ENCODE measurements around the gene EIF4G3.
"Not testable (repeated sequence)": the region's sequence is repeated elsewhere in the genome, so short reads cannot be mapped to it uniquely, and the experiment has no call there.

Gene EIF4G3

DNA sequence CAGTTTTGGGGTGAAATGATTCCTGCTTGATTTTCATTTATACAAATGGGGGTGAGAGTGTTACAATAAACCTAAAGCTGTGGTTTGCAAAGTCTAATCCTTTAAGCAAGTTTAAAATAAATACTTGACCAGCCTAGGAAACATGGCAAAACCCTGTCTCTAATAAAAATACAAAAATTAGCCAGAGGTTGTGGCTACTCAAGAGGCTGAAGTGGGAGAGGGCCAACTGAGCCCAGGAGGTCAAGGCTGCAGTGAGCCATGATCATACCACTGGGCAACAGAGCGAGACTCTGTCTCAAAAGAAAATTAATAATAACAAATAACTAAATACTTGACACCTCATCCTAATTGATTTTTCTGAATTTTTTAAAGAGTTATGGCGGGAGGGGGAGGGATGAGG lies 110.8 kb downstream of the EIF4G3 start:
- no peak for DNase-seq

DNA sequence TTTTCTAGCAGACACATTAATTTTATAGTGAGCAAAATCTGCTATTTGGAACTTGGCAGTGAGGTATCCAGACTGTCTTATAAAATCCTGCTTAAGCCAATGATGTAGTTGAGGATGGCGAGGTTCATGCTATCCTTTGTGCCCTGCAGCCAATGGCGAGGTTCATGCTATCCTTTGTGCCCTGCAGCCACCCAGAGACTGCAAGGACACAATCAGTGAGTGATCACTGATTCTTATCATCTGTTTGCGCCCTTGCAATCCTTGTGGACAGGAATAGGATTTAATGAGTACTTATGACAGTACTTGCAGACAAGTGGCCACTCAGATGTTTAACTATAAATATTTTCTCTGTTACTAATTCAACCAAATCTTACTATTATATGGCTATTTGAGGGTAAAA lies 112.6 kb downstream of the EIF4G3 start:
- DNase-seq, result no peak

DNA sequence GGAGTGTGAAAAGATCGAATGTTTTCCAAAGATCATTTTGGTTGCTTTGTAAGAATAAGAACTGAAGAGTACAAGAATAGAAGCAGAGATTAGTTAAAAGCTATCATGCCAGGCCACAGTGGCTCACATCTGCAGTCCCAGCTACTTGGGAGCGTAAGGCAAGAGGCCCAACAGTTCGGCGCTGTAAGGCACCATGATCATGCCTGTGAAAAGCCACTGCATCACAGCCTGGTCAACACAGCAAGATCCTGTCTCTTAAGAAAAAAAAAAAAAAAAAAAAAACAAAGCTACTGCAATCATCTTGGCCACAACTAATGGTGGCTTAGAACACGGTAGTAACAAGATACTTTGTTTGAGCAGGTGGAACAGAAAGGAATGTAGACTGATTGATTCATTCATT lies 116.2 kb downstream of the EIF4G3 start:
- no peak for DNase-seq

DNA sequence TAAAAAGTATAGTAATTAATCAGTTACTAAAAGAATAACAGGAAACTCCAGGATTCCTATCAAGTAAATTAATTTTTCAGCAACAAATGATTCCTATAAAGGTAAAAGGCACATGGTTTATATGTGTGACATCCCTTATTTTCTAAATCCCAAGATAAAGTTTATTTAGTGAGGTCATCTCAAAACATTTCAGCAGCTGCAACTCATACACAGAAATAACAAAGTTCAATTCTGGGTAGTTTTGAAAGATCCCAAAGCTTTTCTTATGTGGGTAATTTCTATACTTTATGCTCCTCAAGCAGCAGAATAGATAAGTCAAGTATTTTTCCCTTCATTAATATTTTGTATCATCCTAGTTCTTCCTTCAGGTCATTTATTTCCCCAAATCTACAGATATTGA lies 117.7 kb downstream of the EIF4G3 start:
- no peak for DNase-seq

DNA sequence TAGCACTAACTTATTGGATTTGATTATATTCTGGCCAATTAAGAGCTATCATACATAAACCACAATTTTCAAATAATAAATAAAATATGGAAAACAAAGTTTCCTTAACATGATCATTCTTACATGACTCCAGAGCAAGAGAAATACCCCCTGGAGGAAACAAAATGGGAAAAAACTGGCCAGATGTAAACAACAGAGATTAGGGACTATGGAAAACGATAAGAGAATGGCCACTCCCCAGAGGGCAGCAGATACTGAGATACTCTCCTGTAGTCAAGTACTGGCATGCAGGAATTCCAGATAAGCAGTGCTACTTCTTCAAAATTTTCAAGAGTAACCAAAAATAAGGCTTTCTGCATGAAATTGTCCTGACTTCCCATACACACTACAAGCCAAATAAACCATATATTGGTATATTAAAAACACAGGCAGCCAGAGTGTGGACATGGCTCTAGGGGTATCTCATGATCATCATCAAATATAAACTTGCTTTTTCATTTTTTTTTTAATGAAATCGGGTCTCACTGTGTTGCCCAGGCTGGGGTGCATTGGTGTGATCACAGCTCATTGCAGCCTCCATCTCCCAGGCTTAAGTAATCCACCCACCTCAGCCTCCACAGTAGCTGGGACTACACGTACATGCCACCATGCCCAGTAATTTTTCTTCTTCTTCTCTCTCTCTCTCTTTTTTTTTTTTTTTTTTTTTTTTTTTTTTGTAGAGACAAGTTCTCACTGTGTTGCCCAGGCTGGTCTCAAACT lies 118.5 kb downstream of the EIF4G3 start:
- DNase-seq, result no peak

DNA sequence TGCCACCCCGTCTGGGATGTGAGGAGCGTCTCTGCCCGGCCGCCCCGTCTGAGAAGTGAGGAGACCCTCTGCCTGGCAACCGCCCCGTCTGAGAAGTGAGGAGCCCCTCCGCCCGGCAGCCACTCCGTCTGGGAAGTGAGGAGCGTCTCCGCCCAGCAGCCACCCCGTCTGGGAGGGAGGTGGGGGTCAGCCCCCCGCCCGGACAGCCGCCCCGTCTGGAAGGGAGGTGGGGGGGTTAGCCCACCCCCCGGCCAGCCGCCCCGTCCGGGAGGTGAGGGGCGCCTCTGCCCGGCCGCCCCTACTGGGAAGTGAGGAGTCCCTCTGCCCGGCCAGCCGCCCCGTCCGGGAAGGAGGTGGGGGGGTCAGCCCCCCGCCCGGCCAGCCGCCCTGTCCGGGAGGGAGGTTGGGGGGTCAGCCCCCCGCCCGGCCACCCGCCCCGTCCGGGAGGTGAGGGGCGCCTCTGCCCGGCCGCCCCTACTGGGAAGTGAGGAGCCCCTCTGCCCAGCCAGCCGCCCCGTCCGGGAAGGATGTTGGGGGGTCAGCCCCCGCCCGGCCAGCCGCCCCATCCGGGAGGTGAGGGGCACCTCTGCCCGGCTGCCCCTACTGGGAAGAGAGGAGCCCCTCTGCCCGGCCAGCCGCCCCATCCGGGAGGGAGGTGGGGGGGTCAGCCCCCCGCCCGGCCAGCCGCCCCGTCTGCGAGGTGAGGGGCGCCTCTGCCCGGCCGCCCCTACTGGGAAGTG lies 123.3 kb downstream of the EIF4G3 start:
- not testable (repeated sequence) for DNase-seq

DNA sequence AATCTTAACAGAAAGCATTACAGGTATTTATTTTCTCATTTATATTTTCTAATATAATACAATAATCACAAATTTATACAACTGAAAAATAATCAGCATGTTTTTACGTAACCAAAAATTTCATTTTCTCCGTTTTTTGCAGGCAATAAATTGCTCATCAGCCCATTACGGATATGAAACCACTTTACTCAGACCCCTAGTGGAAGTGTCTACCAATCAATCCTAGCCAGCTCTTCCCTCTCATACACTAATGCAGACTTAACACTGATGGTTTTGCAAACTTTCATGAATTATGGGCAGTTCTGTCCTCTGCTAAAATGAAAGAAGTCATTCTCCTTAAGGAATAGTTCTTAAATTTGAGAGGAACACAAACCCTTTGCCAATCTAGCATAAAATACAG lies 124.7 kb downstream of the EIF4G3 start:
- no peak for DNase-seq

DNA sequence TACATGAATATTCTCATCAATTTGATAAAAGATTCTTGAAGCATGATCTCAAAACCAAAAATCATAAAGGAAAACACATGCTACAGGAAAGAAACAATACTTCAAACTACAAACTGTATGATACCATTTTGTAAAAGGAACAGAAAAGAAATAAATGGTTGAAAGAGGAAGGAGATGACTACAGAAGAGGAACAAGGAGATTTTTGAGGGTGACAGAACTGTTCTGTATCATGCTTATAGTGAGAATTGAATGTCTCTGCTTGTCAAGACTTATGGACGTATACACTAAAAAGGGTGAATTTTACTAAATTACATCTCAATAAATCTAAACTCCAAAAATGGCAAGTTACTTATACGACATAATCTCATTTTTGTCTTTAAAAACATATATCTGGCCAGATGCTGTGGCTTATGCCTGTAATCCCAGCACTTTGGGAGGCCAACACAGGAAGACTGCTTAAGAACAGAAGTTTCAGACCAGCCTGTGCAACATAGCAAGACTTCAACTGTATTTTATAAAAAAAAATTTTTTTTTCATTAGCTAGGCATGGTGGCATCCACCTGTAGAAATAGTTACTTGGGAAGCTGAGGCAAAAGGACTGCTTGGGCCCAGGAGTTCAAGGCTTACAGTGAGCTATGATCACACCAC lies 125.4 kb downstream of the EIF4G3 start:
- DNase-seq, result no peak

DNA sequence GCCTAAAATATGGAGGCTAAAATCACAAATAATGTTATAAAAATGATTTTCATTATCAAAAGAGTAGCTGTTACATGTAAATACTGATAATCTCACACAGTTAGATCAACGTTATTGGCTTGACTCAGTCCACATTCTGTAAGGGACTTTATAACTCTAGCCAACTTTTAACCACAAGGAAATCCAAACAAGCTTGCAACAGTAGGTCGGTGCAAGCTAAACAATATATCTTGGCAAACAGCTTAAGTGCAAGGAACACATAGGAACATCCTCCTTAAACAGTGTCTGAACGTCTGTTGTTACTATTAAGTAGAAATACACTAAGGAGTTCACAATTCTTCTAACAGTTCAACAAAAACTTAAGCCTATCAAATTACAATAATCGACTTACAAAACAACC lies 126.7 kb downstream of the EIF4G3 start:
- no peak for DNase-seq

DNA sequence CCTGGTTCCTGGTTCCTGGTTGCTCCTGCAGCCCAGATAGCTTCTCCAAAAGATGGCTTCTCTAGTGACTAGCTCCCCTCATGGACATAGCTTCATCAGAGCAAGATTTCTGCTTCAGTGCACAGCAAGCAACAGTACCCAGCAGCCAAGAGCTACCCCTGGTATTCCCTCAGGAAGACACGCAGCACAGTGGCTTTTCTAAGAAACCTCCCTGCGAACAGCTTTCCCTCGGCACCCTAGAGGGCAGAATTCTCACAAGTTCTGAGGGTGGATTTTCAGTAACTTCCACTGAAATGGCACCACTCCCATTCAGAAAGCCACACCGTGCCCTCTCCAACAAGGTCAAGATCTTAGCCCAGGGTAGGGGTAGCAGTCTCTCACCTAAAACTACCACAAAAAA lies 128.2 kb downstream of the EIF4G3 start:
- DNase-seq, result no peak

DNA sequence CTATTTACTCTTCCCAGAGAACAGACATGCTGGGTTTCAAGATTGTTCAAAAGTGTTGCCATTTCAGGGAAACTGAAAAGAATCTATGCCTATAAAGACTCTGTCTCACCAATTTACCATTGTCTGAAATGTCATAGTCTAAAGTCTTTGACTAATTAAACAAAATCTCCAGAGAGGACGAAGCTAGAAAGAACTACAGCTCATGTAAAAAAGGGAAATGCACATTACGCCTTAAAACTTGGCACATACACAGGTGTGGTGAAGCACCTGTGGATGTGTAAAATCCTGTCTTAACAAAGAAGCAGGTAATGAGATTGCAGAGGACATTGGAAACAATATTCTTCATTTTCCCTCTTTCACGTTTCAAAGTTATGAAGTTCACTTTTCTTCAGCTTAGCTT lies 130.6 kb downstream of the EIF4G3 start:
- no peak for DNase-seq

DNA sequence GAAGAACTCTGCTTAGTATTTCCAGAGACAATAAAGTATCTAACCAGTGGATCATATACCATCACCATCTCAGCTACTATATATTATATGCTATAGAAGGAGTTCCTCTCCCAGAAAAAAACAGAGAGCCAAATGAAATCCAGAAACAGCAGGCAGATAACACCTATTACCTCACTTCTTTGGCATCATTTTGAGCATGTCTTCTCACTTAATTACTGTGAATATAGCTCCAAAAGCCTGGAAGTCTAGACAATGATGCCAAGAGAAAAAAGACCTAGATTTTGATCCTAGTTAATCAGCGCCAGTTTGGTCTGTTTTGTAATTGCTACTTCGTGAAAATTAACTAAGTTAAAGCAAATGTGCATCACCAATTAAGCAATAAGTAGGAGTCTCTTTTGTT lies 131.3 kb downstream of the EIF4G3 start:
- DNase-seq, result no peak

DNA sequence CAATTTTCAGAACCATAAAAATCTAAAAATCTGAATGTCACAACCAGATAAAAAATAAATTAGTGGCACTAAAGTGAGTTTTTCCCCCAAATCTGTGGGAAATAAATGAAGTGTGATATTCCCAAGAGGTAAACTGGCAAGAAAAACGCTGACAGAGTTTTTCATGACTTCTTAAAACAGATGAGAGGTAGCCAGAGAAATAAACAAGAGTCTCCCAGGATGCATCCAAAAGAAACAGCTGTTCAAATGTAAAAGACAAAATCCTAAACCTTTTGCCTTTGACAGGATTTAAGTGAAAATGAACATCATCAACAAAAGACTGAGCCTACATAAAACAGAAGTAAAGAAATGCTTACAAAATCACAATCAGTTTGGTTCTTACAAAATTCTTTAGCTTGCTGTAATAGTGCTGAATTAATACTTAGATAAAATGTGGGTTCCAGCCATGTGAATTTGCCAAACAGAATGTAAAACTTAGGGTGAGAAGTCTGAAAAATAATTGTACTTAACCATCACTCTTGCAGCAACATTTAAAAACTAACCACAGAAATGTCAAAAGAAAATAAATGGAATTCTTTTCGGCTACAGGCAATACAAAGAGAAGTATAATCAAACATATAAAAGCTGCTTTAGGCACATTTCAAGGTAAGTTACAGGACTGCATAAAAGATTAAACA lies 133.6 kb downstream of the EIF4G3 start:
- no peak for DNase-seq

DNA sequence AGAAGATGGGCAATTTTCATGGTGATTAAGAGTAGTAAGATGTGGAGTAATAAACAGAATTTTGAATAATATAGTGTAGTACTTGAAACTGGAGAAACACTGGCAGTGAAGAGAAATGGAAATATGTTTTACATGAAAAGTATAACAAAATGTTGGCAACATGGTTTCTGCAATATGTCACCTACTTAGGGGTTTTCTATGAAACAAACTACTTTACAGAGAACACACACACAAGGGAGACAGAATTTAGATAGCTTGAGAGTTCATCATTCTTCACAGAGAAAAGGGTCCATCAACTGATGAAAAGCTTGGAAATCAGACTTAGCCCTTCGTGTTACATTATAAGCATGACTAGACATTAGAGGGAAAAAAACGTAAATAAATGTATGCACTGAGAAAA lies 135.2 kb downstream of the EIF4G3 start:
- no peak for DNase-seq

DNA sequence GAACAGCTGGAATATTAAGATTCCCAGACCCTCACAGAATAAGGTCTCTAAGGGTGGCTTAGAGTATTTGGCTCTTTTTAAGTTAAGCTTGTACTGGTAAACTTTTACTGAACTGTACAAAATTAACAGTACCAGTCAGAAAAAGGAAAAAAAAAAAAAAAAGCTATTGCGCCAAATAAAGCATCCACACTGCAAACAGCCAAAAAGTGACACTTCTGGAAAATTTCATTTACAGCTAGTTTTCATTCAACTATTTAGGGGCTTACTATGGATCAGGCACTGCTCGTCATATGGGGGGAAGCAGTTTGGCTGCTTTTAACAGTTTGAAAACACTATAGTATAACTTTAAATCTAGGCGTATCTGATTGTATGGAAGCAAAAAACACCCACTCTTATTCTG lies 139.6 kb downstream of the EIF4G3 start:
- DNase-seq, result no peak

DNA sequence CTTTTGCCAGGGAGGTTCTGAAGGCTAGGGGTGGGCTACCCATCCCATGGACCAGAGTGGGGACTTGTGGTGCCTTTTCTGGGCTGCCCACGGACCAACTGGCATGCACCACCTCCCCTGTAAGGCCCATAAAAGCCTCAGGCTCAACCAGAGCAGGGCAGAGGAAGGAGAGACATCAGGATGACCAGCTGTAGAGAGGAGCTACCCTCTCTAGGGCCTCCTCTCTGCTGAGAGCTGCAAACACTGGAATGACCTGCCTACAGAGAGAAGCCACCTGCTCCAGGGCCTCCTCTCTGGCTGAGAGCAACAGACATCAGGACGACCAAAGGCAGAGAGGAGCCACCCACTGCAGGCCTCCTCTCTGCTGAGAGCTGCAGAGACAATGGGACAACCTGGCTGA lies 140.9 kb downstream of the EIF4G3 start:
- DNase-seq, result no peak

DNA sequence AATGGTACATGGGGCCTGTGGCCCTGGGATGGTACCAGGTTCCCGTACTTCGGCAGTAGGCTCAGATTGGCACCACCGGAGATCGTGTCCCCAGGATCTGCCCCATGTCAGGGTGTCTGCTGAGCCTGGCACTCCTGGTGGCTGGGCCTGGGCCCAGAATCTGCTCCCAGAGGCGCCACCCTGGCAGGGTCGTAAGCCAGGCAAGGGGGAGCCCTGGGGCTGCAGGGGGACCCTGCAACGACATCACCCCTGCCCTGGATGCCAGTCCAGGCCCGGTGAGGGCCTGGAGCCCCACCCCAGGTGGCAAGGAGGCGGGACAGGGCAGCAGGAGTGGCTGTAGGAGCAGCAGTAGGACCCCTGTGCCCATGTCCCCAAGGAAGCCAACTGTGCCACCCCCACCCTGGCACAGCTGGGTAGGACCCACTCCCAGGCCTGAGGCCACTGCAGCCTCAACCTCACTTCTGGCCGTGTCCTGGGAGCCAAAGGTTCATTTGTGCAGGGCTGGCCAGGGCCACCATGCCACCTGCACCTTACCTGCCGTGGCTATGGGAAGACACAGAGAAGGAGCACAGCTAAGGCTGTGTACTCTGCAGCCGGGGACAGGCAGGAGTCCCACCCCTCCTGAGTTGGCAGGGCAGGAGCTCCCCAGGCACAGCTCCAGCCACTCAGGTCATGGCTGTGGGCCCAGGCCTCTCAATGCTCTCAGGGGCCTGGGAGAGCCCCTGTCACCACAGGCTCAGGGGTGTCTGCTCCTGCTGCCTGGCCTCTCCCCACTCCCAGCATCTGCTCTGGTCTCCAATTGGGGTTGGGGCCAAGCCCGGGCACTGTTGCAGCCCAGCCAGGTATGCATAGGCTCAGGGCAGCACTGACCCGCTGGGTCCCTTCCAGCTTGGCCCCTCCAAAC lies 141.7 kb downstream of the EIF4G3 start:
- no peak for DNase-seq

DNA sequence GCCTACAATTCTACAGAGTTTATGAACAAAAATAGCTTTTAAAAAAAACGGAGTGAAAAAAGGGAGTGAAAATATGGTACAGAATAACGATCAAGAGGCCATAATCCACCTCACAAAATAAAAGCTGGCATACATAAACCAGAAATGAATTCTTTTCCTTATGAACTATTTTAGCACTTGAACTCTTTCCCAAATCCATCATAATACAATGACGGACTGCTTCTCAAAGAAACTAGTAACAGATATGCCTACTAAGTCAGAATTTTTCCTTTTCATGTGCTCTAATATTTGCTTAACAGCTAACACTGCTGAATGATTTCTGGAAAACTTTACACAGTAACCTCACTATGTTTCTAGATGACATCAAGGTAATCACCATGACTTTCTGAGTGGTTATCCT lies 144.0 kb downstream of the EIF4G3 start:
- DNase-seq, result no peak

DNA sequence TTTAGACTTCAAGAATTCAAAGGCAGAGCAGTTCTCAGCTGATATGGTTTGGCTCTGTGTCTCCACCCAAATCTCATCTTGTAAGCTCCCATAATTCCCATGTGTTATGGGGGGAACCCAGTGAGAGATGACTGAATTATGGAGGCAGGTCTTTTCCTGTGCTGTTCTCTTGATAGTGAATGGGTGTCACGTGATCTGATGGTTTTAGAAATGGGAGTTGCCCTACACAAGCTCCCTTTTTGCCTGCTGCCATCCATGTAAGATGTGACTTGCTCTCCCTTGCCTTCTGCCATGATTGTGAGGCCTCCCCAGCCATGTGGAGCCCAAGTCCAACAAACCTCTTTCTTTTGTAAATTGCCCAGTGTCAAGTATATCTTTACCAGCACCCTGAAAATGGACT lies 146.5 kb downstream of the EIF4G3 start:
- DNase-seq, result no peak

DNA sequence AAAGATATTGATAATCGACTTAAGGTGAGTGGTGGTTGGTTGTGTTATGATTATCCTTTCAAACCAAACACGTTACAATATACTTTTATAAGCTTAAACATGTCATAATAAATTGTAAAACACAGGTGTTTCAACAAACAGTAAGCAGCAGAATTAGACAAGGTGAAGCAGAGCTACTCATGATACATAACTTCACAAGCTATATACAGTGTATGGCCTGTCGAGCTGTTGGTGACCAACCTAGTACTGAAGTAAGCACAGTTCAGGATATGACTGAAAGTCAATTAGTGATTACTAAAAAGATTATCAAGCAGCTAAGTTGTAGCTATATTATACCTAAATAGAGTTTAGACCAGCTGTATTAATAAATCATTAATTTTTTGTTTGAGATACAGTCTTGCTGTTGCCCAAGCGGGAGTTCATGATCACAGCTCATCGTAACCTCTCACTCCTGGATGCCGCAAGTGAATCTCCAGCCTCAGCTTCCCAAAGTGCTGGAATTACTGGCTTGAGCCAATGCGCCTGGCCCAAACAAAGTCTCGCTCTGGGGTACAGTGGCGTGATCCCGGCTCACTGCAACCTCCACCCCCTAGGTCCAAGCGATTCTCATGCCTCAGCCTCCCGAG lies 148.1 kb downstream of the EIF4G3 start:
- DNase-seq, result no peak

DNA sequence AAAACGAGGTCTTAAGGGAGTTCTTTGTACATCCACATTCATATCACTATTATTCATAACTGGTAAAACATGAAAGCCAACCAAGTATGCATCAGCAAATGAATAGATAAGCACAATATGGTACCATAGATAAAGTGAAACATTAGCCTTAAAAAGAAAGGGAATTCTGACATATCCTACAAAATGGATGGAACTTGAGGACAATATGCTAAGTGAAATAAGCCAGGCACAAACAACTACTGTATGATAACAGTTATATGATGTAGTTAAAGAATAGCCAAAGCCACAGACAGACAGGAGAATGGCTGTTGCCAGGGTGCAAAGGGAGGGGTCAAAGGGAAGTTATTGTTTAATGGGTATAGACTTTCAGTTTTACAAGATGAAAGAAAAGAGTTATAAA lies 148.9 kb downstream of the EIF4G3 start:
- no peak for DNase-seq

DNA sequence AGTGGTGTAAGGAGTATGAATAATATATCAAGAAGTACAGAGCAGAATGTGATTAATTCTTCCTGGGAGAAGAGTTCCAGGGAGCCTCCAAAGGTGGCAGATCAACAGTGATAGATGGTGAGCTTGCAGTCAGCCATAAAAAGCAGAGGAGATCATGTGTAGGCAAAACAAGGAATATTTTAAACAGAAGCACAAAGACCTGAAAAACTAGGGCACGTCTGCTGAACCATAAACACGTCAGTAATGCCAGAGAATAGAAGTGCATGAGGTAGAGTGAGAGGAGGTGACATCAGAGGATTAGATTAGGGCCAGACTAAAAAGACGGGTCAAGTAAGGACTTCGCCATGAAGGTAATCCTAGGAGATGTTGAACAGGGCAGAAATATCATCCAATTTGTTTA lies 151.8 kb downstream of the EIF4G3 start:
- no peak for DNase-seq

Measured in stimulated activated CD4-positive, alpha-beta T cell treated with anti-CD3 and anti-CD28 coated beads, Interleukin-4, amount 100 ng/mL, for 4 hours (primary cell).